IMR-90 (cell line): ENCODE data around the gene SLC6A12.

Experiments
- BHLHE40 ChIP-seq: fragments of 150-350 bp; IDR thresholded peaks from 2 replicates; pipeline ENCODE4 v1.6.1; 2016; ENCODE audit warnings: mild to moderate bottlenecking, low read depth, low read length
- CEBPB ChIP-seq: IDR thresholded peaks from 2 replicates; pipeline ENCODE4 v1.6.1; 2012; ENCODE audit warnings: low read depth, low read length, improper control_type of control experiment
- CTCF ChIP-seq: conservative IDR thresholded peaks from 2 replicates; pipeline ENCODE4 v1.5.1; 2012; ENCODE audit warnings: mild to moderate bottlenecking, low read depth, low read length, improper control_type of control experiment
- MAFK ChIP-seq: IDR thresholded peaks from 2 replicates; pipeline ENCODE4 v1.6.1; 2012; ENCODE audit warnings: low read depth, low read length, improper control_type of control experiment
- POLR2A ChIP-seq: IDR thresholded peaks from 2 replicates; pipeline ENCODE4 v1.6.1; 2012; ENCODE audit warnings: mild to moderate bottlenecking, low read depth, low read length
- TF ChIP-seq, protein P1 (sequence below): fragments of 150-350 bp; IDR thresholded peaks from 2 replicates; pipeline ENCODE4 v1.6.1; 2017; ENCODE audit warnings: mild to moderate bottlenecking, antibody characterized with exemption, low read length, low read depth

DNA sequence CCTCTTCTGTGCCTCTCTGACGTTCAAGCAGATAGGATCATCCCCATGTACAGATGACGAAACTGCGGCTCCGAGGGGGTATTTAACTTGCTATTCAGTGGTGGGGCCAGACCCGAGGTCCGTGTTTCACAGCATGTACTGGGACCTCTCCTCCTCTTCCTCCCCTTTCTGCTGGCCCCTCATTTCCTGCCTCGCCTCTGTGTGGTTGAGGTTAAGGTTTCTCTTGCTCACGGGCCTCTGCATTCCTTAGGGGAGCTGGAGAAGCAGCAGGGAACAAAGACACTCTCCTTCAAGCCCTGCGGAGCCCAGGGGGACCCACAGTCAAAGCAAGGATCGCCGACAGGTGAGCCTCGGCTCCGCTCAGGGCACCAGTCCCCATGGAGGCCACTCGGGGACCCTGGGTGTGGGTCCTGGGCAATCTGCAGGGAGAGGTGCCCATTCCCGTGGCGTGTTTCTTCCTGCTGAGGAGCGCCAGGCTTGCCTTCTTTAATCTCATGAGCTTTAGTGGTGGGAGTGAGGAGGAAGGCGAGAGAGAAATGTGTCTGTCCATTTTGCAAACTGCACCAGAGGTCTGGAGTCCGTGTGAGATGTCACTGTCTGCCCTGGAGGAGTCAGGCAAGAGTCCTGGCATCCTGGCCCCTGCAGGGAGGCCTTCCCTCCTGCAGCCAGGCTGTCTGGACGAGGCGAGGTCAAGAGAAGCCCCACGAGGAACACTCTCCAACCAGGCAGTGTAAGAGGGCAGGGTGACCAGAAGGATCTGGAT is 45.0 kb downstream of the SLC6A12 start:
- TF ChIP-seq POLR2A (no peak), MAFK (no peak), CTCF (no peak), BHLHE40 (peak; percentile 60; the same call in 1 of the 2 replicates), CEBPB (no peak)
- TF ChIP-seq, protein P1, sequence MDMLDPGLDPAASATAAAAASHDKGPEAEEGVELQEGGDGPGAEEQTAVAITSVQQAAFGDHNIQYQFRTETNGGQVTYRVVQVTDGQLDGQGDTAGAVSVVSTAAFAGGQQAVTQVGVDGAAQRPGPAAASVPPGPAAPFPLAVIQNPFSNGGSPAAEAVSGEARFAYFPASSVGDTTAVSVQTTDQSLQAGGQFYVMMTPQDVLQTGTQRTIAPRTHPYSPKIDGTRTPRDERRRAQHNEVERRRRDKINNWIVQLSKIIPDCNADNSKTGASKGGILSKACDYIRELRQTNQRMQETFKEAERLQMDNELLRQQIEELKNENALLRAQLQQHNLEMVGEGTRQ, result no peak
